GM12865 (cell line): ENCODE measurements around the gene KAT8.

Experiments
- DNase-seq: peaks from one replicate; pipeline ENCODE4 v3.0.0; 2010; ENCODE audit warnings: low read depth
- H3K4me3 ChIP-seq: 2 replicates; pipeline ENCODE4 v1.5.1; 2011; ENCODE audit warnings: mild to moderate bottlenecking, low read depth, low read length, control low read depth
- TF ChIP-seq, protein P1 (sequence below): IDR thresholded peaks from 2 replicates; pipeline ENCODE4 v1.5.1; 2011; ENCODE audit warnings: low read length, control low read depth, low read depth, inconsistent platforms; ENCODE audit not compliant: insufficient read depth; ENCODE audit errors: missing control alignments

KAT8 gene

DNA sequence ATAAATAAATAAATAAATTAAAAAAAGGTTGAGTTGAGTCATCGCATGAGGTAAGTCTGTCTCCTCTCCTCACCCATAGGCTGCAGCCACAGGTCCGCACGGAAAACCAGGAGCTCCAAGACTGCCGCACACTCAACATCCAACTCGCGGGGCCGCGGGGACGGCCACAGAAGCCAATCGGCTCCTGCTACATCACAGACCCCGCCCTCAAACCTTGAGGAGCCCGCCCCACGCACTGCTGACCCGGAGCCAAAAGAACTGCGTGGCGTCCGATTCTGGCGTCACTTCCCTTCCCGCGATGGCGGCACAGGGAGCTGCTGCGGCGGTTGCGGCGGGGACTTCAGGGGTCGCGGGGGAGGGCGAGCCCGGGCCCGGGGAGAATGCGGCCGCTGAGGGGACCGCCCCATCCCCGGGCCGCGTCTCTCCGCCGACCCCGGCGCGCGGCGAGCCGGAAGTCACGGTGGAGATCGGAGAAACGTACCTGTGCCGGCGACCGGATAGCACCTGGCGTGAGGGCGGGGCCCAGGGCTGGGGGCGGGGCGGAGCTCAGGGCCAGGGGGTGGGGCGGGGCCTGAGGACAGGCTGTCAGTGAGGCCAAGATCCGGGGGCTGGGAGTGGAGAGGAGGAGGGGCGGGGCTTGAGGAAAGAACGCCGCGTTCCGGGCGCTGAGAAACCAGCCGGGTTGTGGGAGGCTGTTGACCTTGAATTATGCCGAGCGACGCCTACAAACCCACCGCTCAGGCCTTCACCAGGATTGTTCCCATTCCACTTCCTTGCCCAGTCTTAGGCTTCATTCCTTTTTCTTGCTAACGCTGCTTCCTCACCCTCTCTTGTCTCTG, at the start of gene KAT8:
Gene KAT8, plus strand, starts transcription at position 281 of the 839 bp plus-strand sequence. Its CDS starts 18 bp downstream, at position 299.
- TF ChIP-seq, protein P1, sequence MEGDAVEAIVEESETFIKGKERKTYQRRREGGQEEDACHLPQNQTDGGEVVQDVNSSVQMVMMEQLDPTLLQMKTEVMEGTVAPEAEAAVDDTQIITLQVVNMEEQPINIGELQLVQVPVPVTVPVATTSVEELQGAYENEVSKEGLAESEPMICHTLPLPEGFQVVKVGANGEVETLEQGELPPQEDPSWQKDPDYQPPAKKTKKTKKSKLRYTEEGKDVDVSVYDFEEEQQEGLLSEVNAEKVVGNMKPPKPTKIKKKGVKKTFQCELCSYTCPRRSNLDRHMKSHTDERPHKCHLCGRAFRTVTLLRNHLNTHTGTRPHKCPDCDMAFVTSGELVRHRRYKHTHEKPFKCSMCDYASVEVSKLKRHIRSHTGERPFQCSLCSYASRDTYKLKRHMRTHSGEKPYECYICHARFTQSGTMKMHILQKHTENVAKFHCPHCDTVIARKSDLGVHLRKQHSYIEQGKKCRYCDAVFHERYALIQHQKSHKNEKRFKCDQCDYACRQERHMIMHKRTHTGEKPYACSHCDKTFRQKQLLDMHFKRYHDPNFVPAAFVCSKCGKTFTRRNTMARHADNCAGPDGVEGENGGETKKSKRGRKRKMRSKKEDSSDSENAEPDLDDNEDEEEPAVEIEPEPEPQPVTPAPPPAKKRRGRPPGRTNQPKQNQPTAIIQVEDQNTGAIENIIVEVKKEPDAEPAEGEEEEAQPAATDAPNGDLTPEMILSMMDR: no peak

GRCh38 chr16:31071861-31072260, 45.6 kb upstream of the KAT8 start:
- peak; percentile 31 for DNase-seq

More for the DNA sequence above, at the start of gene KAT8:
- DNase-seq: peak; percentile 98
- H3K4me3 ChIP-seq: peak within 1 kb of the TSS; percentile 86

DNA sequence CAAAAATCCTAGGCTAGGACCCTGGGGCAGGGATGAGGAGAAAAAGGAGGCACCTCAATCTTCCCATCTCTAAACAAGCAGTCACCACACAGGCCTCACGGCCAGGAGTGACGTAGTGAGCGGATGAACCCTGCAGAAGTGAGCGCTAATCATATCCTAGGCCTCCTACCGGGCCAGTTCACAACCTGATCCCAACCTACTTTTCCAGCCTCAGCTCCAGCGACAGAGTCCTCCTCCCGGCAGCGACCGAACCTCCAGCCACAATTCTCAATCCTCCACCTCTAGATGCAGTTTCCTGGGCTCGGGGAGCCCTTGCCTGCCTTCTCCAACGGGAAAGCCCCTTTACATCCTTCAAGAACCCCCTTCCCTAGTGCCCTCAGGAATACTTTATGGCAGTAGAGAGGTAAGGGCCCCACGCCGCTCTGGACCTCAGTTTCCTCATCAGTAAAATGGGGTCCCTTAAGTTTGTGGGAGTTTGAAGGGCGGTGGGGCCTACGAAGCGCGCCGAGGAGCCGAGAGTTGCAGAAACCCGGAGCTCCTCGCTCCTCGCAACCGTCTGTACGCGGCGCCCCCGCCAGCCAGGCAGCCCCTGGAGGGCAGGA, 44.8 kb upstream of the KAT8 start:
- TF ChIP-seq, protein P1: no peak
- peak; percentile 56 for DNase-seq
- peak overlapping the region; percentile 83 for H3K4me3 ChIP-seq

More at GRCh38 chr16:31071861-31072260, 45.6 kb upstream of the KAT8 start:
- H3K4me3 ChIP-seq: peak overlapping the region; percentile 83
- TF ChIP-seq, protein P1: no peak

DNA sequence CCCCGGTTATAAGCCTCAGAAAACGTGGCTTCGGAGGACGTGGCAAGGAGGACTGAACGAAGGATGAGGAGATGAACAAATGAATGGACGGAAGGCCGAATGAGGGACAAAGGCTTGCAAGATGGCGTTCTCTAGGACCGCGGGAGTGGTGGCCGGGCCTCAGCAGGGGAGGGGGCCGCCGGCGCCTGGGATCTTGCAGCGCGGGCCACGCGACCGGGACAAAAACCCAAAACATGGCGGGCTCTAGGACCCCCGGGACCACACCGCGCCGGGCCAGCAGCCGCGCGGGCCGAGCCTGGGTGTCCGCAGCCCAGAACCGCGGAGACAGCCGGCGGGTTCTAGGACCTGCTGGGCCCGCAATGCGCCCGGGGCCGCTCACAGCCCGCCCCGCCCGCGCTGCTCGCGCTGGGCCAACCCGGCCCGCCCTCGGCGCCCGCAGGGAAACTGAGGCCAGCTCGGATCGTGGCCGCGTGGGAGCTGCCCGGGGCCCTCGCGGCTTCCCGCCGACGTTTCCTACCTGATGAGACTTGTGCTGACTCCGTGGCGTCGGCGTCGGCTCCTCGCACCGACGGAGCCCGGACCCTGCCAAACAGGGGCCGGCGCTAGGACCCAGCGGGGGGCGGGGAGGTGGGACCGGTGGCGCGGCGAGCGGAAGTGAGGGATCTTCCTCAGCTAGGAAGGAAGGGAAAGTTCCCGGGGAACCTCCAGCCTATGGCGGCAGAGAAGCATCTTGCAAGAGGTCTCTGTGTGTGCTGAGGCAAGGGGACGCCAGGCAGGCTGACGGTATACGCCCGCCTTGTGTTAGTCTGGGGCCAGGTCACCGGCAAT, 44.1 kb upstream of the KAT8 start:
- peak overlapping the region; percentile 83 for H3K4me3 ChIP-seq
- peak; percentile 90 for DNase-seq

DNA sequence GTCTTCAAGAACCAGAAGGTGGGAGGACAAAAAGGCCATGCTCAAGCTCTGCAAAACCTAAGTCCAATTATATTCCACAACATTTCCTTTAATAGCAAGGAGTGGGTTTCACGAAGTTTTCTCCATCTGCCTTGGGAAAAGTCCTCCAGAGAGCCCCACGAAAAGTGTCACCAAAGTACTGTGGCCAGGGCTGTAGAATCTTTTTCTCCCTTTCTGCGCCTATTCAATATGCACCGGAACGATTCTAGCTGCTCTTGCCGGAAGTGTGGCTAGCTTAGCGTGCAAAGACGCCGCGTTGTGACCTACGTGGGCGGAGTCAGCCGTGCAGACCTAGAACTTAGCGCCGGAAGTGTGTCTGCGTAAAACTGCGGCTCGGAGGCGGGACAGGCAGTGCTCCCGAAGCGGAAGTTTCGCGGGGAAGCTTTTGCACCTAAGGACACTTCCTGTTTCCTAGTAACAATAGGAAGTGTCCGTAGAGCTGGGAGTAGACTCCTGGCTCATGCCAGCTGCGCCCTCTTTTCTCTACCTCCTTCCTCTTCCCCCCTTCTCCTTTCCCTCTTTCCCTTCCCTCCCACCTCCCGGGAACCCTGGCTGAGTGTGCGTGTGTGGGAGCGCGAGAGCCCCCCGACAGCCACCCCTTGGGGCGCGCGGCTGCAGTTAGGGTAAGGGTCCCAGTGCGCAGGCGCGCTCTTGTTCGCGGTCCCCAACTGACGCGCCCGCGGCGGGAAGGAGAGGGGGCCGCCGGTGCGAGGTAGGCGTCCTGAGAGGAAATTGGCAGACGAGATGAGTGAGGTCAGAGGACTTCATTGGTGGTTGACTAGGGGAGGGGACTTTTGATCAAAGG, 43.3 kb upstream of the KAT8 start, which contains the start of the genes ZNF646 and ZNF668:
Gene ZNF646, plus strand, starts transcription at position 453 of the 844 bp plus-strand sequence. CDS start 1,903 bp downstream, outside the sequence.
Gene ZNF668, minus strand, starts transcription at position 271 of the 844 bp plus-strand sequence. CDS start 9,781 bp downstream, outside the sequence.
- DNase-seq: peak; percentile 100
- peak within 1 kb of the TSS; percentile 83 for H3K4me3 ChIP-seq
- TF ChIP-seq, protein P1: no peak

More for the DNA sequence above, 44.1 kb upstream of the KAT8 start:
- TF ChIP-seq, protein P1: no peak

DNA sequence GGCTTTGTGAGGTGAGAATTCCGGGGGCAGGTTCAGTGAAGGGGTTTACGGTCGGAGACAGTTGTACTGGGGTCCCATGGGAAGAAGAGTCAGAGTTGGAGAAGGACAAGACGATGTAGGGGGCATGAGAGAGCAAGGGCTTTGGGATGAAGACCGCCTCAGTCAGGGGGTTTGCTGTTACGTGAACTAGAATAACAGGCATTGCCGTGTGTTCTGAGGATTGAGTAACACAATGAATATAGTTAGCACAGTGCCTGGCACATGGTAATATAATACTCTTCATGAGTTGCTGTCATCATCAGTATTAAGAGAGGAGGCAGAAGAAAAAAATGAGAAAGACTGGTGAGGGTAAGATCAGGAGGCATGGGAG, 42.7 kb upstream of the KAT8 start:
- peak overlapping the region; percentile 77 for H3K4me3 ChIP-seq
- TF ChIP-seq, protein P1: no peak
- no peak for DNase-seq
